PC-3 (cell line): Measurements from ENCODE around the gene MRPS27.

ENCODE experiments used
- CTCF ChIP-seq: fragments of 300-600 bp; sonication (generic); conservative IDR thresholded peaks from 2 replicates; pipeline ENCODE4 v1.5.1; 2017; ENCODE audit warnings: antibody characterized with exemption, low read depth, mild to moderate bottlenecking, low read length
- EZH2phosphoT487 ChIP-seq: fragments of 300-600 bp; sonication (generic); IDR thresholded peaks from 2 replicates; pipeline ENCODE4 v1.6.1; 2018; ENCODE audit warnings: mild to moderate bottlenecking, antibody characterized with exemption, low read length, borderline replicate concordance

GRCh38 chr5:72210888-72211678, 109.0 kb downstream of the MRPS27 start:
- TF ChIP-seq CTCF, result no peak
- no peak for TF ChIP-seq EZH2phosphoT487
